GM12878 (cell line): ENCODE results near the gene FGF19.

Source experiments
- EZH2 ChIP-seq: IDR thresholded peaks from 2 replicates; pipeline ENCODE4 v1.6.1; 2012; ENCODE audit warnings: low read depth, mild to moderate bottlenecking, control low read depth, inconsistent platforms, low read length, borderline replicate concordance; ENCODE audit not compliant: control insufficient read depth
- NR2C2 ChIP-seq: IDR thresholded peaks from 2 replicates; pipeline ENCODE4 v1.6.1; 2011; ENCODE audit warnings: borderline replicate concordance, low read depth; ENCODE audit not compliant: control insufficient read depth, insufficient read length

DNA sequence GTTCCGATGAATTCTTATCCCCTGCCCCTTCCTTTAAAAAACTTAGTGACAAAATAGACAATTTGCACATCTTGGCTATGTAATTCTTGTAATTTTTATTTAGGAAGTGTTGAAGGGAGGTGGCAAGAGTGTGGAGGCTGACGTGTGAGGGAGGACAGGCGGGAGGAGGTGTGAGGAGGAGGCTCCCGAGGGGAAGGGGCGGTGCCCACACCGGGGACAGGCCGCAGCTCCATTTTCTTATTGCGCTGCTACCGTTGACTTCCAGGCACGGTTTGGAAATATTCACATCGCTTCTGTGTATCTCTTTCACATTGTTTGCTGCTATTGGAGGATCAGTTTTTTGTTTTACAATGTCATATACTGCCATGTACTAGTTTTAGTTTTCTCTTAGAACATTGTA, 50.8 kb downstream of the FGF19 start:
- no peak for TF ChIP-seq NR2C2
- TF ChIP-seq EZH2: no peak
